ENCODE measurements around the gene ADM5. TPM values are rescaled to one million over a fixed set of nuclear protein-coding genes. Genes with fewer than 3 reads are reported as not detected.

The ADM5 gene
- total RNA-seq, 1 donor from 2014 or later, result 3.2 TPM

DNA sequence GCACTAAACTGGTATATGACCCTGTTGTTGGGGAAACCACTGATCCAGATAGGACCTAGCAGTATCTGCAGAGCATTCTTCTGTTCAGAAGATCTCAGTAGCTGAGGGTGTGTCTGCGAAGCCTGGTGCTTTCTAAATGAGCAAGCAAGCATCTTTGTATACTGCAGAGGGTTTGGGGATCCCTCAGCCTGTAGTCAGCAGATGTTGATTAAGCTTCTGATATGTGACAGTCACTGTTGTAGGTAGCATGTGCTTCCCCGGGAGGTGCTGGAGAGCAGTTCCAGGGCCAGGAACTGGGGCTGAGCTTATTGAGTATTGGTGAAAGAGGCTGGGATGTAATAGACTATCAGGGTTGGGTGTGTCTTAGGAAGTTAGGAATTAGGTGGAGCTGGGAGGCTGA is 45.9 kb upstream of the ADM5 start:
- Mint-ChIP-seq H3K4me1 (ENCODE audit: low read depth, unreplicated experiment) (peaks cover 34% of the 10 kb centered on the region), H3K27me3 (ENCODE audit: unreplicated experiment) (peaks cover 7% of the 10 kb centered on the region), H3K9me3 (ENCODE audit: unreplicated experiment) (peaks cover 12% of the 10 kb centered on the region), H3K36me3 (ENCODE audit: unreplicated experiment) (no peaks in the 10 kb centered on the region), H3K4me3 (ENCODE audit: unreplicated experiment) (peak overlapping the region; percentile 100), H3K27ac (ENCODE audit: unreplicated experiment) (peak overlapping the region; percentile 6)
- TF ChIP-seq, protein P1, sequence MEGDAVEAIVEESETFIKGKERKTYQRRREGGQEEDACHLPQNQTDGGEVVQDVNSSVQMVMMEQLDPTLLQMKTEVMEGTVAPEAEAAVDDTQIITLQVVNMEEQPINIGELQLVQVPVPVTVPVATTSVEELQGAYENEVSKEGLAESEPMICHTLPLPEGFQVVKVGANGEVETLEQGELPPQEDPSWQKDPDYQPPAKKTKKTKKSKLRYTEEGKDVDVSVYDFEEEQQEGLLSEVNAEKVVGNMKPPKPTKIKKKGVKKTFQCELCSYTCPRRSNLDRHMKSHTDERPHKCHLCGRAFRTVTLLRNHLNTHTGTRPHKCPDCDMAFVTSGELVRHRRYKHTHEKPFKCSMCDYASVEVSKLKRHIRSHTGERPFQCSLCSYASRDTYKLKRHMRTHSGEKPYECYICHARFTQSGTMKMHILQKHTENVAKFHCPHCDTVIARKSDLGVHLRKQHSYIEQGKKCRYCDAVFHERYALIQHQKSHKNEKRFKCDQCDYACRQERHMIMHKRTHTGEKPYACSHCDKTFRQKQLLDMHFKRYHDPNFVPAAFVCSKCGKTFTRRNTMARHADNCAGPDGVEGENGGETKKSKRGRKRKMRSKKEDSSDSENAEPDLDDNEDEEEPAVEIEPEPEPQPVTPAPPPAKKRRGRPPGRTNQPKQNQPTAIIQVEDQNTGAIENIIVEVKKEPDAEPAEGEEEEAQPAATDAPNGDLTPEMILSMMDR (IDR thresholded peaks at IDR 0.05; ENCODE audit: partially characterized antibody, unreplicated experiment), result no peak
- no peak for DNase-seq

DNA sequence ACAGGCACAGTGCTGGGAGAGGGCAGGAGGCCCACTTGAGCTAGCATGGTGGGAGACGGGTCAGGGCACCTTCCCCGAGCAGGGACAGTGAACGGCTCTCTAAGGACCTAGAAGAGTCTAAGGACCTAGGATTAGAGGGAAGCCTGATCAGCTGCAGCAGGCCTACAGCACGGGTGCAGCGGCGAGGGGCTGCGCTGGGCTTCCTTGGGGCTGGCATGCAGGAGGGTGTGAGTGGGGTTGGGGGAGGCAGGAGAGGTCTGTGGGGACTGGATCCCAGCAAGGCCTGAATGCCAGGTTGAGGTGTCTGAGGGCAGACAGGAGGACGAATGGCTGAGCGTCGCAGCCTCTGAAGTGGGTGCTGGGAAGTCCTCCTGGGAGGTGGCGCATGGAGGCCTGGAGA is 43.8 kb upstream of the ADM5 start:
- H3K4me3 Mint-ChIP-seq (ENCODE audit: unreplicated experiment), result peak overlapping the region; percentile 30
- no peaks in the 10 kb centered on the region for H3K36me3 Mint-ChIP-seq (ENCODE audit: unreplicated experiment)
- H3K27me3 Mint-ChIP-seq (ENCODE audit: unreplicated experiment), result peaks cover 7% of the 10 kb centered on the region
- TF ChIP-seq, protein P1 (IDR thresholded peaks at IDR 0.05; ENCODE audit: partially characterized antibody, unreplicated experiment), result no peak
- H3K27ac Mint-ChIP-seq (ENCODE audit: unreplicated experiment), result peak overlapping the region; percentile 62
- no peak for DNase-seq
- H3K9me3 Mint-ChIP-seq (ENCODE audit: unreplicated experiment), result peaks cover 11% of the 10 kb centered on the region
- peaks cover 25% of the 10 kb centered on the region for H3K4me1 Mint-ChIP-seq (ENCODE audit: low read depth, unreplicated experiment)

DNA sequence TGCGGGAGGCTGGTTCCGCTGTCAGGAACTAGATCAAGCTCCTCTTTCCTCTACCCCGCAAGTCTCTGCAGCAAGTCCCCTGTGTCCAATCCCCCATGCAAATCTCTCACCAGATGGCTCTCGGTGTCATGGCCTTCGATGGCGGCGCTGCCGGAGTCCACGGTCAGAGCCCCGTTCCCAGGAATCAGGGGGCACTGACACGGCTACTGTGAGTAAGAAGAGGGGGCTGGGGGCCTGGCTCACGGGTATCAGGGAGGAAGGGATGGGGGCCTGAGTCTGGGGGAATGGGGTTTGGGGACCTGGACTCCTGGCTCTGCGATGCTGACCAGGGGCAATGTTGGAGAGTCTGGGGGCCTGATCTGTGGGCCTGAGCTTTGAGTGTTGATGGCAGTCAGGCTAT is 43.4 kb upstream of the ADM5 start:
- H3K4me1 Mint-ChIP-seq (ENCODE audit: low read depth, unreplicated experiment), result peaks cover 21% of the 10 kb centered on the region
- TF ChIP-seq, protein P1 (IDR thresholded peaks at IDR 0.05; ENCODE audit: partially characterized antibody, unreplicated experiment), result no peak
- peaks cover 7% of the 10 kb centered on the region for H3K27me3 Mint-ChIP-seq (ENCODE audit: unreplicated experiment)
- DNase-seq, result no peak
- peak overlapping the region; percentile 62 for H3K27ac Mint-ChIP-seq (ENCODE audit: unreplicated experiment)
- H3K36me3 Mint-ChIP-seq (ENCODE audit: unreplicated experiment), result no peaks in the 10 kb centered on the region
- H3K9me3 Mint-ChIP-seq (ENCODE audit: unreplicated experiment), result peaks cover 12% of the 10 kb centered on the region
- H3K4me3 Mint-ChIP-seq (ENCODE audit: unreplicated experiment), result peak overlapping the region; percentile 30

DNA sequence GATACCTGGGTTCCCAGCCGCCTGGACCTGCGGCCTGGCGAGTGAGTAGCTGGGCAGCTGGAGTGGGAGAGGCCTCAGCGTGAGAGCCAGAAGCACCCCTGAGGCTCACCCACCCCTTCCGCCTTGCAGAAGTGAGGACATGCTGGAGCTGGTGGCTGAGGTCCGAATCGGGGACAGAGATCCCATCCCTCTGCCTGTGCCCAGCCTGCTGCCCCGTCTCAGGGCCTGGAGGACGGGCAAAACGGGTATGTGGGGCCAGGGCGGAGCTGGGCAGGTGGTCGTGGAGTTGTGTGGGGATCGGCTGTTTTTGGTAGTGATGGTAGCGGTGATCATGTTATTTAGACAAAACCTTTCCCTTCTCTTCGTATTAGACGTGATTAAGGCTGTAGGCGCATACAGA is 42.8 kb upstream of the ADM5 start:
- H3K27me3 Mint-ChIP-seq (ENCODE audit: unreplicated experiment), result peaks cover 7% of the 10 kb centered on the region
- H3K27ac Mint-ChIP-seq (ENCODE audit: unreplicated experiment), result no peak overlapping the region
- H3K4me1 Mint-ChIP-seq (ENCODE audit: low read depth, unreplicated experiment), result peaks cover 20% of the 10 kb centered on the region
- no peak for DNase-seq
- TF ChIP-seq, protein P1 (IDR thresholded peaks at IDR 0.05; ENCODE audit: partially characterized antibody, unreplicated experiment), result no peak
- no peak overlapping the region for H3K4me3 Mint-ChIP-seq (ENCODE audit: unreplicated experiment)
- H3K9me3 Mint-ChIP-seq (ENCODE audit: unreplicated experiment), result peaks cover 12% of the 10 kb centered on the region
- no peaks in the 10 kb centered on the region for H3K36me3 Mint-ChIP-seq (ENCODE audit: unreplicated experiment)

DNA sequence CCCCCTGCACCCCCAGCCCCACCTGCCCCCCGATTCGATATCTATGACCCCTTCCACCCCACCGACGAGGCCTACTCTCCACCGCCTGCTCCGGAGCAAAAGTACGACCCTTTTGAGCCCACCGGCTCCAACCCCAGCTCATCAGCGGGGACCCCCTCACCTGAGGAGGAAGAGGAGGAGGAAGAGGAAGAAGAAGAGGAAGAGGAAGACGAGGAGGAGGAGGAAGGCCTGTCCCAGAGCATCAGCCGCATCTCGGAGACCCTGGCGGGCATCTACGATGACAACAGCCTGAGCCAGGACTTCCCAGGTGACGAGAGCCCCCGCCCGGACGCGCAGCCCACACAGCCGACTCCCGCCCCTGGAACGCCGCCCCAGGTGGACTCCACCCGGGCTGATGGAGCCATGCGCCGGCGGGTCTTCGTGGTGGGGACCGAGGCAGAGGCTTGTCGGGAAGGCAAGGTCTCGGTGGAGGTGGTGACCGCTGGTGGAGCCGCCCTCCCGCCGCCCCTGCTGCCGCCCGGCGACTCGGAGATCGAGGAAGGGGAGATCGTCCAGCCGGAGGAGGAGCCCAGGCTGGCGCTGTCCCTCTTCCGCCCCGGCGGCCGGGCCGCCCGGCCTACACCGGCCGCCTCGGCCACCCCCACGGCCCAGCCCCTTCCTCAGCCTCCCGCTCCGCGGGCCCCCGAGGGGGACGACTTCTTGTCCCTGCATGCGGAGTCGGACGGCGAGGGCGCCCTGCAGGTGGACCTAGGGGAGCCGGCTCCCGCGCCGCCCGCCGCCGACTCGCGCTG is 38.2 kb upstream of the ADM5 start:
- H3K36me3 Mint-ChIP-seq (ENCODE audit: unreplicated experiment), result no peaks in the 10 kb centered on the region

More for the DNA sequence above, 38.2 kb upstream of the ADM5 start:
- Mint-ChIP-seq H3K4me1 (ENCODE audit: low read depth, unreplicated experiment) (peaks cover 1% of the 10 kb centered on the region), H3K9me3 (ENCODE audit: unreplicated experiment) (peaks cover 6% of the 10 kb centered on the region), H3K4me3 (ENCODE audit: unreplicated experiment) (no peak overlapping the region), H3K27ac (ENCODE audit: unreplicated experiment) (no peak overlapping the region), H3K27me3 (ENCODE audit: unreplicated experiment) (no peaks in the 10 kb centered on the region)
- DNase-seq, result no peak
- TF ChIP-seq, protein P1 (IDR thresholded peaks at IDR 0.05; ENCODE audit: partially characterized antibody, unreplicated experiment), result no peak
